Suprapubic skin (tissue), 4 donors: ENCODE measurements around the gene MTIF2. TPM values are rescaled to one million over a fixed set of nuclear protein-coding genes. Genes with fewer than 3 reads are reported as not detected.
A peak's percentile ranks its signal among the peaks of the same experiment; 100 is the strongest.
"Not testable (repeated sequence)": the region's sequence is repeated elsewhere in the genome, so short reads cannot be mapped to it uniquely, and the experiment has no call there.

ENCODE experiments used
- DNase-seq, 2 donors: peaks; one replicate each; pipeline ENCODE4 v3.0.0-alpha.2; 2019; ENCODE audit warnings: low spot score in 2 of 2
- H3K27ac ChIP-seq: fragments of 200-600 bp; sonication (generic); one replicate; pipeline ENCODE4 v1.5.1; 2019
- H3K27me3 ChIP-seq: fragments of 200-600 bp; sonication (generic); one replicate; pipeline ENCODE4 v1.5.1; 2019
- H3K36me3 ChIP-seq: fragments of 200-600 bp; sonication (generic); one replicate; pipeline ENCODE4 v1.5.1; 2019
- H3K4me1 ChIP-seq: fragments of 200-600 bp; sonication (generic); one replicate; pipeline ENCODE4 v1.5.1; 2019
- H3K4me3 ChIP-seq: fragments of 200-600 bp; sonication (generic); one replicate; pipeline ENCODE4 v1.5.1; 2019; ENCODE audit warnings: mild to moderate bottlenecking
- H3K9me3 ChIP-seq: fragments of 200-600 bp; sonication (generic); one replicate; pipeline ENCODE4 v1.5.1; 2019
- EP300 ChIP-seq: sonication (generic); formaldehyde crosslinking; IDR thresholded peaks from one replicate; pipeline ENCODE4 v1.6.1; 2017; ENCODE audit warnings: antibody characterized with exemption
- POLR2A ChIP-seq, 2 donors: fragments of 450-650 bp; IDR thresholded peaks; one replicate each; pipeline ENCODE4 v1.6.1; 2017; ENCODE audit warnings: antibody characterized with exemption in 2 of 2, mild to moderate bottlenecking in 2 of 2, moderate library complexity in 2 of 2
- POLR2AphosphoS5 ChIP-seq, 3 donors: sonication (generic); formaldehyde crosslinking; IDR thresholded peaks; one replicate each; pipeline ENCODE4 v1.6.1; 2017; ENCODE audit warnings: antibody characterized with exemption in 3 of 3
- WGBS: methylation state at CpG from one replicate; pipeline ENCODE4 v1.1.5; 2018; 5-methylcytosine and 5-hydroxymethylcytosine counted together
- total RNA-seq, 4 donors: library from RNA; depleted of rRNA; stranded (reverse); fragments of >200 nt; gene quantifications; one replicate each; pipeline ENCODE4 v1.1.0, GENCODE V29; 2016
- TF ChIP-seq, protein P1 (sequence below), 2 donors: fragments of 200-600 bp in 1 of 2; fragments of 450-650 bp in 1 of 2; sonication (generic) in 1 of 2; IDR thresholded peaks; one replicate each; pipeline ENCODE4 v1.5.1; 2016 to 2019; ENCODE audit warnings: antibody characterized with exemption in 2 of 2, mild to moderate bottlenecking in 1 of 2, moderate library complexity in 1 of 2

Gene MTIF2
- total RNA-seq, 4 donors from 2014 or later: 12.1 to 25.6 (median 17.6) TPM

DNA sequence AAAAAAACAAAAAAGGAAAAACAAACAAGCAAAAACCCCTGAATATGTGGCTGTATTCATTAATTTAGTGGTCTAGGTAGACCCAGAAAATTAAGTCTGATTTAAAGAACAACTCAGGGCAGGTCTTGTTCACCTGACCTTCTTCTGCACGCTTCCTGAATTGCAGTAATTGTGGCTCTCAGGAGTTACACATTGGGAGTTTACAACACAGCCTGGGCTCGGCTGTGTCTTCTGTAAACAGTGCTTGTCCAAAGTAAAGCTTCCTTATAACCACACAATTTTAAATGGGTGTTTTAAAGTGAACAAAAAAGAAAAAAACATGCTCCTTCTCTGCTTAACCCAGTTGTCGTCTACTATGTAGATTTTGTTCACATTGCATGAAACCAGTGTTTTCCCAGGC lies 8.3 kb upstream of the MTIF2 start:
- 78% methylated on average over 3 of the region's 3 CpGs for WGBS
- DNase-seq: no peak
- Histone ChIP-seq H3K27me3 (no peaks in the 10 kb centered on the region), H3K36me3 (no peaks in the 10 kb centered on the region), H3K4me3 (no peak overlapping the region), H3K4me1 (peaks cover 7% of the 10 kb centered on the region), H3K27ac (no peak overlapping the region), H3K9me3 (no peaks in the 10 kb centered on the region)
- TF ChIP-seq, protein P1, sequence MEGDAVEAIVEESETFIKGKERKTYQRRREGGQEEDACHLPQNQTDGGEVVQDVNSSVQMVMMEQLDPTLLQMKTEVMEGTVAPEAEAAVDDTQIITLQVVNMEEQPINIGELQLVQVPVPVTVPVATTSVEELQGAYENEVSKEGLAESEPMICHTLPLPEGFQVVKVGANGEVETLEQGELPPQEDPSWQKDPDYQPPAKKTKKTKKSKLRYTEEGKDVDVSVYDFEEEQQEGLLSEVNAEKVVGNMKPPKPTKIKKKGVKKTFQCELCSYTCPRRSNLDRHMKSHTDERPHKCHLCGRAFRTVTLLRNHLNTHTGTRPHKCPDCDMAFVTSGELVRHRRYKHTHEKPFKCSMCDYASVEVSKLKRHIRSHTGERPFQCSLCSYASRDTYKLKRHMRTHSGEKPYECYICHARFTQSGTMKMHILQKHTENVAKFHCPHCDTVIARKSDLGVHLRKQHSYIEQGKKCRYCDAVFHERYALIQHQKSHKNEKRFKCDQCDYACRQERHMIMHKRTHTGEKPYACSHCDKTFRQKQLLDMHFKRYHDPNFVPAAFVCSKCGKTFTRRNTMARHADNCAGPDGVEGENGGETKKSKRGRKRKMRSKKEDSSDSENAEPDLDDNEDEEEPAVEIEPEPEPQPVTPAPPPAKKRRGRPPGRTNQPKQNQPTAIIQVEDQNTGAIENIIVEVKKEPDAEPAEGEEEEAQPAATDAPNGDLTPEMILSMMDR (IDR thresholded peaks at IDR 0.05): no peak
- TF ChIP-seq POLR2AphosphoS5 (IDR thresholded peaks at IDR 0.05) (no peak), POLR2A (IDR thresholded peaks at IDR 0.05) (no peak), EP300 (no peak)

DNA sequence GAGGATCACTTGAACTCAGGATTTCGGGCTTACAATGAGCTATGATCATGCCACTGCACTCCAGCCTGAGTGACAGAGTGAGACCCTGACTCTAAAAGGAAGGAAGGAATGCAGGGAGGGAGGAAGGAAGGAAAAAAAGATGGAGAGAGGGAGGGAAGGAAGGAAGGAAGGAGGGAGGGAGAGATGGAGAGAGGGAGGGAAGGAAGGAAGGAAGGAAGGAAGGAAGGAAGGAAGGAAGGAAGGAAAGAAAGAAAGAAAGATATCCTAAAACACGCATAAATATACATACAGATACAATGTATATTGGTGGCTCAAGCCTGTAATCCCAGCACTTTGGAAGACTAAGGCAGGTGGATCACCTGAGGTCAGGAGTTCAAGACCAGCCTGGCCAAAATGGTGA lies 5.3 kb upstream of the MTIF2 start:
- H3K4me1 ChIP-seq: peaks cover 10% of the 10 kb centered on the region
- H3K27ac ChIP-seq, DNase-seq, H3K36me3 ChIP-seq, H3K27me3 ChIP-seq, H3K9me3 ChIP-seq, H3K4me3 ChIP-seq: not testable (repeated sequence)
- 91% methylated on average over 2 of the region's 2 CpGs for WGBS

DNA sequence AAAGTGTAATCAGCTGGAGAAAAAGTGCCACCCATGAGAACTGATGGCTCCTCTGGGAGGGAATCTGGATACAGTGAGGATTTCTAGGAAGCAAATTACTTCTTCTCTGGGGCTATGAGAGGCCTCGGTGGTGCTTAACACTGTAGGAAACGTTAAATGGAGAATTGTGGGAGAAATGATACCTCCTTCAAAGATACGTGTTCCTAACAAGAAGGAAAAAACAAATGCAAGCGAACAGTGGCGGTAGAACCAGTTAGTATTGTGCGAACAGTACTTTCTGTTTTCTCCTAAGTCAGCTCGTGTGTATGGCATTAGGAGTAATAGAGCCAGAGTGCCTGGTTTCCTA lies 587 bp upstream of the MTIF2 start:
- TF ChIP-seq POLR2AphosphoS5 (IDR thresholded peaks at IDR 0.05) (no peak), EP300 (no peak), POLR2A (IDR thresholded peaks at IDR 0.05) (no peak)
- TF ChIP-seq, protein P1 (IDR thresholded peaks at IDR 0.05): no peak
- no peak for DNase-seq
- Histone ChIP-seq H3K9me3 (no peaks in the 10 kb centered on the region), H3K27ac (peak overlapping the region; percentile 90), H3K4me3 (peak overlapping the region; percentile 82), H3K4me1 (peaks cover 21% of the 10 kb centered on the region), H3K36me3 (peaks cover 13% of the 10 kb centered on the region), H3K27me3 (no peaks in the 10 kb centered on the region)
- 22% methylated on average over 7 of the region's 7 CpGs for WGBS

DNA sequence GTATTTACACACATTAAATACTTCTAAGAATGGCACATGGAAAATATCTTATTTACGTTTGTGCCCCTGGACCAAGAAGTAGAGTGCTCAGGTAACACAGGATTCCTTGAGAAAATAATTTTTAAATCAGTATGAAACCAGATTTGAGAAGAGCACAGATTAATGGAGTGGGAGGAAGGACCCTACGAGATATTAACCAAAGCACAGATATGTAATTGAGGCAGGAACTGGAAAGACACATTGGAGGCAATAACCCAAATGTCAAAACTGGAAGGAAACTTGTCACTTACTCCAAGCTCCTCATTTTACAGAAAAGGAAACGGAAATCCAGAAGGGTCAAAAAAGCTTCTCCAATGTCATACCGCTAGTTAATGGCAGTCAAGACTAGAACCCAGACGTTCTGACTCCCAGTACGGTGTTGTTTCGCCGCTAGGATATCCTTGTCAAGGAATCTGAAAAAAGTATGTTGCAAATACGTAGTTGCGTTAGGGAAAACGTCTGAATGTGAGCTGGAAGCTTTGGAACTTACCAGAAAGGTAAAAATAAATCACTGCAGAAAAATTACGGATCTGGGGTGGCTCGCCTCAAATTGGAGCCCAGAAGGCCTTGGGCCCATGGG lies 634 bp downstream of the MTIF2 start:
- Histone ChIP-seq H3K27ac (peak overlapping the region; percentile 90), H3K9me3 (no peaks in the 10 kb centered on the region), H3K27me3 (no peaks in the 10 kb centered on the region), H3K4me1 (peaks cover 21% of the 10 kb centered on the region), H3K4me3 (peak overlapping the region; percentile 82), H3K36me3 (peaks cover 25% of the 10 kb centered on the region)
- DNase-seq: no peak
- no peak for TF ChIP-seq EP300
- TF ChIP-seq POLR2AphosphoS5 (IDR thresholded peaks at IDR 0.05): no peak
- TF ChIP-seq, protein P1 (IDR thresholded peaks at IDR 0.05): no peak
- no peak for TF ChIP-seq POLR2A (IDR thresholded peaks at IDR 0.05)
- 17% methylated on average over 13 of the region's 13 CpGs for WGBS

DNA sequence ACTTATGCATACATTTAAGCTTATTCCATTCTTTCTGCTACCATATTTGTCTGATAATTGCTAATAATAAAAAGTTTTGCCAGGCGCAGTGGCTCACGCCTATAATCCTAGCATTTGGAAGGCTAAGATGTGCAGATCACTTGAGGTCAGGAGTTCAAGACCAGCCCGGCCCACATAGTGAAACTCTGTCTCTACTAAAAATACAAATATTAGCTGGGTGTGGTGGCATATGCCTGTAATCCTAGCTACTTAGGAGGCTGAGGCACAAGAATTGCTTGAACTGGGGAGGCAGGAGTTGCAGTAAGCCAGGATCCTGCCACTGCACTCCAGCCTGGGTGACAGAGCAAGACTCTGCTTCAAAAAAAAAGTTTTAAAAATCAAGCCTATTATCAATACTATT lies 9.4 kb downstream of the MTIF2 start:
- not testable (repeated sequence) for H3K4me3 ChIP-seq, H3K9me3 ChIP-seq, DNase-seq, H3K4me1 ChIP-seq, H3K27me3 ChIP-seq, H3K27ac ChIP-seq
- WGBS: 82% methylated on average over 3 of the region's 3 CpGs
- H3K36me3 ChIP-seq: peaks cover 82% of the 10 kb centered on the region

DNA sequence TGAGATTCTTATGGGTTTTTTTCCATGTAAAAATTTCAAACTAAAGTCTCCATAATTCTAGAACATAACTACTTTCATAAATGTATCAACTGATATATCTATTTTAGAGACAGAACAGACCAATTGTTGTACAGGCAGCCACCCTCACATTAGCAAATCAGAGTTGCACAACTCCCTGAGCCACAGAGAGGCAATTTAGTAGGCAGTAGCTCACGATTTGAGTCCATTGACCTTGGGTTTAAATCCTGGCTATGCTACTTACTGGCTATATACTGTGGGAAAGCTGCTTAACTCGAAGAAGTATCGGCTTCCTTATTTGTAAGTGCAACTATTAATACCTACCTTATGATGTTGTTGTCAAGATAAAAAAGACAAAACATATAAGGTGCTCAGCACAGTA lies 16.2 kb downstream of the MTIF2 start:
- peaks cover 65% of the 10 kb centered on the region for H3K36me3 ChIP-seq
- H3K27me3 ChIP-seq: no peaks in the 10 kb centered on the region
- H3K4me3 ChIP-seq: no peak overlapping the region
- WGBS: 95% methylated on average over 3 of the region's 3 CpGs
- TF ChIP-seq, protein P1 (IDR thresholded peaks at IDR 0.05): no peak
- TF ChIP-seq POLR2A (IDR thresholded peaks at IDR 0.05): no peak
- TF ChIP-seq POLR2AphosphoS5 (IDR thresholded peaks at IDR 0.05): no peak
- TF ChIP-seq EP300: no peak
- H3K4me1 ChIP-seq: no peaks in the 10 kb centered on the region
- no peak for DNase-seq
- H3K9me3 ChIP-seq: no peaks in the 10 kb centered on the region
- H3K27ac ChIP-seq: no peak overlapping the region
